IMR-90 (cell line): ENCODE data around the gene JPH3. TPM values are rescaled to one million over a fixed set of nuclear protein-coding genes. Genes with fewer than 3 reads are reported as not detected.

Experiments used
- ATAC-seq: fragments of 200-7000 bp; cut with Tn5 transposase; 2 replicates; pipeline ENCODE4 v1.9.1; 2020; ENCODE audit warnings: low read depth, mild to moderate bottlenecking, moderate library complexity
- BruUV-seq: library from RNA; stranded (reverse); fragments of 400-500 nt; replicated peaks from 2 replicates; lab custom pipeline; 2021; lab: Mats Ljungman, UMichigan
- CTCF ChIA-PET: fragments of 300-600 bp; formaldehyde crosslinking; extraction: SDS; loops from one replicate; lab custom pipeline; 2021; ENCODE audit warnings: antibody characterized with exemption; lab: Yijun Ruan, JAX
- POLR2A ChIA-PET: fragments of 300-600 bp; sonication (Branson Sonifier 250); formaldehyde crosslinking; loops from one replicate; lab custom pipeline; 2022; ENCODE audit warnings: antibody characterized with exemption; ENCODE audit not compliant: unreplicated experiment; lab: Charles Lee
- DNase-seq: peaks from one replicate; pipeline ENCODE4 v3.0.0; 2013
- H2AFZ ChIP-seq: replicated peaks from 2 replicates; pipeline ENCODE3; 2013; ENCODE audit warnings: low read length, mild to moderate bottlenecking; ENCODE audit not compliant: poor library complexity
- H2AK5ac ChIP-seq: 2 replicates; pipeline ENCODE4 v1.6.1; 2013; ENCODE audit warnings: low read depth, low read length, inconsistent platforms
- H2AK9ac ChIP-seq: replicated peaks from 2 replicates; pipeline ENCODE3; 2013; ENCODE audit warnings: mild to moderate bottlenecking, low read depth, low read length, moderate library complexity; ENCODE audit not compliant: poor library complexity
- H2BK120ac ChIP-seq: 2 replicates; pipeline ENCODE4 v1.6.1; 2013; ENCODE audit warnings: low read depth, low read length, inconsistent platforms
- H2BK15ac ChIP-seq: 3 replicates; pipeline ENCODE4 v1.6.1; 2013; ENCODE audit warnings: low read depth, low read length, inconsistent platforms
- H2BK20ac ChIP-seq: 2 replicates; pipeline ENCODE4 v1.6.1; 2013; ENCODE audit warnings: low read depth, mild to moderate bottlenecking, inconsistent platforms, low read length, moderate library complexity
- H2BK5ac ChIP-seq: 2 replicates; pipeline ENCODE4 v1.6.1; 2013; ENCODE audit warnings: mild to moderate bottlenecking, low read depth, low read length, inconsistent platforms; ENCODE audit not compliant: poor library complexity, severe bottlenecking
- H3K14ac ChIP-seq: replicated peaks from 2 replicates; pipeline ENCODE4 v1.6.1; 2013; ENCODE audit warnings: low read depth, low read length, inconsistent platforms
- H3K18ac ChIP-seq: 2 replicates; pipeline ENCODE4 v1.6.1; 2013; ENCODE audit warnings: low read depth, low read length, control low read depth
- H3K23ac ChIP-seq: 2 replicates; pipeline ENCODE4 v1.6.1; 2013; ENCODE audit warnings: low read depth, low read length, inconsistent platforms
- H3K27ac ChIP-seq: 2 replicates; pipeline ENCODE4 v1.5.1; 2013; ENCODE audit warnings: mild to moderate bottlenecking, control low read depth, low read length; ENCODE audit not compliant: insufficient read depth
- H3K27me3 ChIP-seq: 2 replicates; pipeline ENCODE4 v1.6.1; 2013; ENCODE audit warnings: low read length; ENCODE audit not compliant: control insufficient read depth, insufficient read depth
- H3K36me3 ChIP-seq: 2 replicates; pipeline ENCODE4 v1.6.1; 2013; ENCODE audit warnings: low read length, mixed read lengths; ENCODE audit not compliant: control insufficient read depth, insufficient read depth
- H3K4ac ChIP-seq: 2 replicates; pipeline ENCODE4 v1.6.1; 2013; ENCODE audit warnings: low read depth, low read length, inconsistent platforms
- H3K4me1 ChIP-seq: 2 replicates; pipeline ENCODE4 v1.6.1; 2013; ENCODE audit warnings: low read length, mixed read lengths; ENCODE audit not compliant: control insufficient read depth, insufficient read depth
- H3K4me2 ChIP-seq: 2 replicates; pipeline ENCODE4 v1.6.1; 2013; ENCODE audit warnings: low read depth, mild to moderate bottlenecking, control low read depth, low read length, moderate library complexity
- H3K4me3 ChIP-seq: 2 replicates; pipeline ENCODE4 v1.5.1; 2013; ENCODE audit warnings: low read depth, mild to moderate bottlenecking, control low read depth, low read length, moderate library complexity; ENCODE audit not compliant: insufficient read depth
- H3K56ac ChIP-seq: 2 replicates; pipeline ENCODE4 v1.6.1; 2013; ENCODE audit warnings: low read length, inconsistent platforms; ENCODE audit not compliant: insufficient read depth; ENCODE audit errors: extremely low read depth
- H3K79me1 ChIP-seq, 2 experiments: 2 replicates each; pipeline ENCODE4 v1.6.1; 2013; ENCODE audit warnings: low read length in 2 of 2, inconsistent platforms in 1 of 2, low read depth in 1 of 2
- H3K9ac ChIP-seq: 2 replicates; pipeline ENCODE4 v1.6.1; 2013; ENCODE audit warnings: low read depth, low read length, control low read depth
- H3K9me1 ChIP-seq: 2 replicates; pipeline ENCODE4 v1.6.1; 2013; ENCODE audit warnings: low read length, inconsistent platforms; ENCODE audit not compliant: insufficient read depth
- H3K9me3 ChIP-seq: 2 replicates; pipeline ENCODE4 v1.6.1; 2013; ENCODE audit warnings: low read length; ENCODE audit not compliant: control insufficient read depth, insufficient read depth
- H4K20me1 ChIP-seq: 2 replicates; pipeline ENCODE4 v1.6.1; 2013; ENCODE audit warnings: low read length, inconsistent platforms; ENCODE audit not compliant: insufficient read depth
- H4K5ac ChIP-seq: 2 replicates; pipeline ENCODE4 v1.6.1; 2013; ENCODE audit warnings: mild to moderate bottlenecking, low read depth, low read length, control low read depth
- H4K8ac ChIP-seq, 2 experiments: 2 replicates each; pipeline ENCODE4 v1.6.1; 2013; ENCODE audit warnings: low read depth in 2 of 2, low read length in 2 of 2, control low read depth in 1 of 2, inconsistent platforms in 1 of 2
- H4K91ac ChIP-seq: 2 replicates; pipeline ENCODE4 v1.6.1; 2013; ENCODE audit warnings: low read depth, low read length, inconsistent platforms; ENCODE audit not compliant: insufficient read depth
- BHLHE40 ChIP-seq: fragments of 150-350 bp; IDR thresholded peaks from 2 replicates; pipeline ENCODE4 v1.6.1; 2016; ENCODE audit warnings: mild to moderate bottlenecking, low read depth, low read length
- CEBPB ChIP-seq: IDR thresholded peaks from 2 replicates; pipeline ENCODE4 v1.6.1; 2012; ENCODE audit warnings: low read depth, low read length, improper control_type of control experiment
- CTCF ChIP-seq: conservative IDR thresholded peaks from 2 replicates; pipeline ENCODE4 v1.5.1; 2012; ENCODE audit warnings: mild to moderate bottlenecking, low read depth, low read length, improper control_type of control experiment
- FOS ChIP-seq: fragments of 150-350 bp; IDR thresholded peaks from 2 replicates; pipeline ENCODE4 v1.6.1; 2016; ENCODE audit warnings: low read depth, low read length
- MAZ ChIP-seq: IDR thresholded peaks from 2 replicates; pipeline ENCODE4 v1.6.1; 2012; ENCODE audit warnings: low read depth, mild to moderate bottlenecking, low read length, improper control_type of control experiment, moderate library complexity, borderline replicate concordance
- MXI1 ChIP-seq: IDR thresholded peaks from 2 replicates; pipeline ENCODE4 v1.6.1; 2012; ENCODE audit warnings: low read depth, mild to moderate bottlenecking, low read length, moderate library complexity, borderline replicate concordance
- NFE2L2 ChIP-seq: fragments of 150-350 bp; IDR thresholded peaks from 2 replicates; pipeline ENCODE4 v1.6.1; 2016; ENCODE audit warnings: low read depth, mild to moderate bottlenecking, low read length
- POLR2A ChIP-seq: IDR thresholded peaks from 2 replicates; pipeline ENCODE4 v1.6.1; 2012; ENCODE audit warnings: mild to moderate bottlenecking, low read depth, low read length
- RAD21 ChIP-seq: IDR thresholded peaks from 2 replicates; pipeline ENCODE4 v1.6.1; 2012; ENCODE audit warnings: low read length, improper control_type of control experiment
- RCOR1 ChIP-seq: IDR thresholded peaks from 2 replicates; pipeline ENCODE4 v1.6.1; 2012; ENCODE audit warnings: mild to moderate bottlenecking, low read length, improper control_type of control experiment; ENCODE audit not compliant: insufficient replicate concordance
- RFX5 ChIP-seq: IDR thresholded peaks from 2 replicates; pipeline ENCODE4 v1.8.0; 2012; ENCODE audit warnings: low read depth, mild to moderate bottlenecking, low read length, moderate library complexity
- SMC3 ChIP-seq: fragments of 150-350 bp; IDR thresholded peaks from 2 replicates; pipeline ENCODE4 v1.6.1; 2016; ENCODE audit warnings: low read depth, mild to moderate bottlenecking, antibody characterized with exemption, low read length, moderate library complexity
- WGBS, 2 experiments: methylation state at CpG; one replicate each; pipeline versions ENCODE4 v1.1.5 to v1.1.7; 2013; ENCODE audit warnings: missing lambda C conversion rate in 2 of 2; ENCODE audit not compliant: insufficient read length in 1 of 2; ENCODE audit errors: extremely low coverage in 2 of 2; 5-methylcytosine and 5-hydroxymethylcytosine counted together
- dilution Hi-C: fragments of 300-500 bp; cut with HindIII; formaldehyde crosslinking; loops from one replicate; pipeline ENCODE4 v1.14.3; 2018; ENCODE audit warnings: low sequenced_read_pairs; ENCODE audit not compliant: unreplicated experiment
- in situ Hi-C: fragments of 300-500 bp; cut with MboI; formaldehyde crosslinking; loops from 3 replicates; pipeline ENCODE4 v1.14.3; 2019; ENCODE audit warnings: low sequenced_read_pairs, inconsistent platforms, mixed read lengths
- intact Hi-C: fragments of 100-400 bp; cut with micrococcal nuclease; formaldehyde crosslinking; loops from 2 replicates; pipeline ENCODE4 v1.10.0; 2022
- polyA plus RNA-seq, 3 experiments: library from polyadenylated mRNA; depleted of rRNA; stranded (reverse); fragments of >200 nt; gene quantifications; 2 replicates each; pipeline ENCODE4 v1.2.3, GENCODE V29; 2012; ENCODE audit warnings: low replicate concordance in 1 of 3
- total RNA-seq: library from RNA; depleted of rRNA; stranded (reverse); fragments of >200 nt; gene quantifications from 2 replicates; pipeline ENCODE4 v1.2.3, GENCODE V29; 2012
- TF ChIP-seq, protein P1 (sequence below): fragments of 150-350 bp; IDR thresholded peaks from 2 replicates; pipeline ENCODE4 v1.6.1; 2016; ENCODE audit warnings: low read depth, mild to moderate bottlenecking, low read length, moderate library complexity, borderline replicate concordance
- TF ChIP-seq, protein P2 (sequence below): fragments of 150-350 bp; IDR thresholded peaks from 2 replicates; pipeline ENCODE4 v1.6.1; 2017; ENCODE audit warnings: mild to moderate bottlenecking, antibody characterized with exemption, low read length, low read depth

The JPH3 gene
- total and polyA plus RNA-seq, 2 of the 4 experiments (the other 2 are of a cell fraction): 0.03 TPM; not detected in 1

DNA sequence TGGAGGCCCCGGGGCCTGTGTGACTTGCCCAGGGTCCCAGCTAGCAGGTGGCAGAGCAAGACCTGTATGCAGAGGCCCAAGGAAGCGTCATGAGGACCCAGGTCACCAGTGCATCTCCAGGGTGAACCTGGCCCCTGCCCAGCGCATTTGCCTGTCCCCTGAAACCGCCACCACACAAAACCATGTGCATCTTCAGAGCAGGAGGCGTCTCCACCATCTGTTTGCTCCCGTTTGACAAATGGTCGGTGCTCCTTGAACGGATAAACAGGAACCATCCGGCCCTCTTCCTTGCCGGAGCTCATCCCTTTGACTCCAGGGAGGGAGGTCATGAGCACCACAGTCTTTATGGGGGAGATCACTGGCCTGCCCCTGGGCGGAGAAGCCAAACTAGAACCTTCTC lies 62.5 kb downstream of the JPH3 start:
- Histone ChIP-seq H4K5ac (no peak overlapping the region), H2AFZ (no peak overlapping the region), H2BK20ac (no peak overlapping the region), H3K4me2 (no peak overlapping the region), H2AK5ac (no peak overlapping the region), H3K9ac (no peak overlapping the region), H3K9me1 (no peaks in the 10 kb centered on the region), H2BK120ac (no peak overlapping the region), H4K91ac (no peak overlapping the region), H2BK15ac (no peak overlapping the region), H4K20me1 (no peaks in the 10 kb centered on the region; the same call in 1 of the 2 replicates), H3K4me3 (no peak overlapping the region), H4K8ac (no peak overlapping the region), H3K56ac (no peak overlapping the region), H3K9me3 (no peaks in the 10 kb centered on the region), H3K23ac (no peak overlapping the region), H2BK5ac (no peak overlapping the region), H3K27me3 (peaks cover 51% of the 10 kb centered on the region), H3K18ac (no peak overlapping the region), H3K36me3 (no peaks in the 10 kb centered on the region), H3K14ac (no peak overlapping the region), H3K27ac (no peak overlapping the region), H2AK9ac (no peak overlapping the region), H3K4me1 (no peaks in the 10 kb centered on the region), H3K4ac (no peak overlapping the region), H3K79me1 (no peaks in the 10 kb centered on the region)
- TF ChIP-seq FOS (no peak), MXI1 (no peak), CTCF (no peak), RFX5 (no peak), NFE2L2 (no peak), RCOR1 (no peak), RAD21 (no peak), CEBPB (no peak), SMC3 (no peak), MAZ (no peak), BHLHE40 (no peak), POLR2A (no peak)
- TF ChIP-seq, protein P1, sequence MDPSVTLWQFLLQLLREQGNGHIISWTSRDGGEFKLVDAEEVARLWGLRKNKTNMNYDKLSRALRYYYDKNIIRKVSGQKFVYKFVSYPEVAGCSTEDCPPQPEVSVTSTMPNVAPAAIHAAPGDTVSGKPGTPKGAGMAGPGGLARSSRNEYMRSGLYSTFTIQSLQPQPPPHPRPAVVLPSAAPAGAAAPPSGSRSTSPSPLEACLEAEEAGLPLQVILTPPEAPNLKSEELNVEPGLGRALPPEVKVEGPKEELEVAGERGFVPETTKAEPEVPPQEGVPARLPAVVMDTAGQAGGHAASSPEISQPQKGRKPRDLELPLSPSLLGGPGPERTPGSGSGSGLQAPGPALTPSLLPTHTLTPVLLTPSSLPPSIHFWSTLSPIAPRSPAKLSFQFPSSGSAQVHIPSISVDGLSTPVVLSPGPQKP: no peak
- TF ChIP-seq, protein P2, sequence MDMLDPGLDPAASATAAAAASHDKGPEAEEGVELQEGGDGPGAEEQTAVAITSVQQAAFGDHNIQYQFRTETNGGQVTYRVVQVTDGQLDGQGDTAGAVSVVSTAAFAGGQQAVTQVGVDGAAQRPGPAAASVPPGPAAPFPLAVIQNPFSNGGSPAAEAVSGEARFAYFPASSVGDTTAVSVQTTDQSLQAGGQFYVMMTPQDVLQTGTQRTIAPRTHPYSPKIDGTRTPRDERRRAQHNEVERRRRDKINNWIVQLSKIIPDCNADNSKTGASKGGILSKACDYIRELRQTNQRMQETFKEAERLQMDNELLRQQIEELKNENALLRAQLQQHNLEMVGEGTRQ: no peak
- CTCF ChIA-PET: no interaction called here
- WGBS, 2 experiments: 72% methylated on average over 2 of the region's 11 CpGs; no CpG with 5 or more reads in 1 of the 2 experiments
- DNase-seq (no peak), ATAC-seq (no peak)
- dilution Hi-C loops (no loop called here), in situ Hi-C loops (no loop called here), intact Hi-C loops (no loop called here)
- BruUV-seq: no TSS peak
- POLR2A ChIA-PET: no interaction called here
